GM12878 (cell line): Measurements from ENCODE around the gene WWC2. TPM values are rescaled to one million over a fixed set of nuclear protein-coding genes. Genes with fewer than 3 reads are reported as not detected.

Source experiments
- ATAC-seq: fragments of 200-7000 bp; cut with Tn5 transposase; 3 replicates; pipeline ENCODE4 v1.9.1; 2020; ENCODE audit warnings: mild to moderate bottlenecking, moderate library complexity
- BruUV-seq: library from RNA; stranded (reverse); fragments of 400-500 nt; replicated peaks from 2 replicates; lab custom pipeline; 2021; lab: Mats Ljungman, UMichigan
- CTCF ChIA-PET: fragments of 300-600 bp; sonication (Branson Sonifier 250); formaldehyde crosslinking; extraction: SDS; loops from one replicate; lab custom pipeline; 2021; ENCODE audit warnings: inconsistent platforms; lab: Yijun Ruan, JAX
- POLR2A ChIA-PET: fragments of 350-600 bp; formaldehyde crosslinking; extraction: SDS; loops from one replicate; lab custom pipeline; 2021; ENCODE audit warnings: inconsistent platforms; lab: Charles Lee
- RAD21 ChIA-PET: fragments of 300-600 bp; sonication (Branson Sonifier 250); formaldehyde crosslinking; loops from one replicate; lab custom pipeline; 2023; ENCODE audit warnings: antibody characterized with exemption; ENCODE audit not compliant: unreplicated experiment; lab: Charles Lee
- SMC1A ChIA-PET: fragments of 300-600 bp; sonication (Branson Sonifier 250); formaldehyde crosslinking; loops from one replicate; lab custom pipeline; 2023; ENCODE audit not compliant: unreplicated experiment, uncharacterized antibody; lab: Charles Lee
- DNase-seq: peaks from one replicate; pipeline ENCODE4 v3.0.0-alpha.2; 2011; ENCODE audit warnings: low read depth, low spot score
- FAIRE-seq: peaks from 3 replicates; lab custom pipeline; 2011; peaks lifted over from hg19 to GRCh38; lab: Jason Lieb, UNC
- H2AFZ ChIP-seq: 2 replicates; pipeline ENCODE4 v1.6.0; 2011; ENCODE audit warnings: low read depth, low read length, control low read depth; ENCODE audit not compliant: control insufficient read depth
- H3K27ac ChIP-seq: 2 replicates; pipeline ENCODE4 v1.5.1; 2011; ENCODE audit warnings: control low read depth; ENCODE audit not compliant: control insufficient read depth, insufficient read depth
- H3K27me3 ChIP-seq, 2 experiments: replicated peaks in 1 of 2; 2 replicates each; pipeline versions ENCODE4 v1.6.0 to v1.6.1; 2011; ENCODE audit warnings: low read length in 1 of 2; ENCODE audit not compliant: control insufficient read depth in 2 of 2, insufficient read depth in 2 of 2
- H3K36me3 ChIP-seq, 2 experiments: 2 replicates each; pipeline ENCODE4 v1.5.1; 2011; ENCODE audit warnings: low read length in 1 of 2; ENCODE audit not compliant: control insufficient read depth in 2 of 2, insufficient read depth in 2 of 2
- H3K4me1 ChIP-seq: 2 replicates; pipeline ENCODE4 v1.6.1; 2011; ENCODE audit warnings: mild to moderate bottlenecking, low read length, moderate library complexity, mixed read lengths; ENCODE audit not compliant: control insufficient read depth, insufficient read depth
- H3K4me2 ChIP-seq: 2 replicates; pipeline ENCODE4 v1.6.0; 2011; ENCODE audit warnings: control low read depth; ENCODE audit not compliant: control insufficient read depth, insufficient read depth
- H3K4me3 ChIP-seq: fragments of 200-600 bp; sonication (generic); 2 replicates; pipeline ENCODE4 v1.5.1; 2016
- H3K79me2 ChIP-seq: 2 replicates; pipeline ENCODE4 v1.6.0; 2011; ENCODE audit warnings: low read length; ENCODE audit not compliant: control insufficient read depth, insufficient read depth
- H3K9ac ChIP-seq: 2 replicates; pipeline ENCODE4 v1.8.0; 2011; ENCODE audit warnings: low read length, control low read depth, mixed read lengths; ENCODE audit not compliant: control insufficient read depth, insufficient read depth
- H3K9me3 ChIP-seq: replicated peaks from 3 replicates; pipeline ENCODE4 v1.5.1; 2011; ENCODE audit warnings: mild to moderate bottlenecking, low read length; ENCODE audit not compliant: control insufficient read depth, insufficient read depth
- H4K20me1 ChIP-seq: 2 replicates; pipeline ENCODE4 v1.6.0; 2011; ENCODE audit not compliant: control insufficient read depth, insufficient read depth
- ATF2 ChIP-seq: IDR thresholded peaks from 2 replicates; pipeline ENCODE4 v1.6.1; 2012; ENCODE audit warnings: low read length, inconsistent platforms
- EGR1 ChIP-seq, 2 experiments: IDR thresholded peaks; 1 replicate in 1 of 2; 2 replicates in 1 of 2; pipeline ENCODE4 v1.6.1; 2011 to 2012; ENCODE audit warnings: low read depth in 2 of 2, low read length in 2 of 2, borderline replicate concordance in 1 of 2, mild to moderate bottlenecking in 1 of 2, moderate library complexity in 1 of 2
- IKZF2 ChIP-seq, 2 experiments: fragments of 450-650 bp; IDR thresholded peaks; 2 replicates each; pipeline ENCODE4 v1.6.1; 2017; ENCODE audit warnings: mild to moderate bottlenecking in 2 of 2, moderate library complexity in 2 of 2
- MXI1 ChIP-seq: fragments of 150-350 bp; IDR thresholded peaks from 2 replicates; pipeline ENCODE4 v1.6.1; 2011; ENCODE audit warnings: low read depth, mild to moderate bottlenecking, inconsistent platforms, low read length, improper control_type of control experiment
- NR2F1 ChIP-seq: fragments of 450-650 bp; conservative IDR thresholded peaks from 2 replicates; pipeline ENCODE4 v1.6.1; 2017; ENCODE audit warnings: mild to moderate bottlenecking
- POLR2AphosphoS5 ChIP-seq: IDR thresholded peaks from 2 replicates; pipeline ENCODE4 v1.6.1; 2011; ENCODE audit warnings: mild to moderate bottlenecking, low read length, inconsistent platforms
- RELB ChIP-seq: fragments of 450-650 bp; IDR thresholded peaks from 2 replicates; pipeline ENCODE4 v1.6.1; 2017; ENCODE audit warnings: low read depth, mild to moderate bottlenecking, moderate library complexity
- SIN3A ChIP-seq: IDR thresholded peaks from 2 replicates; pipeline ENCODE4 v1.6.1; 2012; ENCODE audit warnings: low read depth, low read length, improper control_type of control experiment
- ZBTB11 ChIP-seq: fragments of 450-650 bp; formaldehyde crosslinking; IDR thresholded peaks from 2 replicates; pipeline ENCODE4 v1.5.0; 2022; ENCODE audit warnings: mild to moderate bottlenecking, missing genetic modification characterization
- ZBTB4 ChIP-seq: fragments of 450-650 bp; formaldehyde crosslinking; IDR thresholded peaks from 2 replicates; pipeline ENCODE4 v1.4.0; 2022; ENCODE audit warnings: mild to moderate bottlenecking, moderate library complexity
- ZNF24 ChIP-seq: fragments of 450-650 bp; IDR thresholded peaks from 2 replicates; pipeline ENCODE4 v1.6.1; 2017; ENCODE audit warnings: antibody characterized with exemption, mild to moderate bottlenecking
- WGBS: methylation state at CpG from one replicate; pipeline ENCODE4 v1.1.6; 2016; ENCODE audit warnings: low lambda C conversion rate; ENCODE audit not compliant: insufficient replicate concordance, insufficient coverage; ENCODE audit errors: missing lambda C conversion rate; 5-methylcytosine and 5-hydroxymethylcytosine counted together
- in situ Hi-C: fragments of 300-500 bp; cut with MboI; formaldehyde crosslinking; loops from 9 replicates; pipeline ENCODE4 v1.14.3; 2018; ENCODE audit warnings: mixed read lengths
- intact Hi-C: fragments of 100-400 bp; cut with micrococcal nuclease; formaldehyde crosslinking; loops from one replicate; pipeline ENCODE4 v1.14.2; 2022; ENCODE audit not compliant: unreplicated experiment
- polyA plus RNA-seq, 11 experiments: library from polyadenylated mRNA; depleted of rRNA in 4 of 11; unstranded in 6 of 11; stranded (reverse) in 5 of 11; fragments of >200 nt; fragmentation: Nextera tagmentation in 4 of 11; fragmentation: Illumina TruSeq in 1 of 11; extraction: Ambion mirVana in 4 of 11; extraction: Trizol in 1 of 11; gene quantifications; 1 replicate in 1 of 11; 2 replicates in 10 of 11; pipeline versions ENCODE4 v1.2.1 to v1.2.3, GENCODE V29; 2011 to 2016; ENCODE audit warnings: inconsistent platforms in 2 of 11, missing spikeins in 2 of 11, low read depth in 1 of 11
- total RNA-seq, 4 experiments: library from RNA; depleted of rRNA in 3 of 4; stranded (reverse); fragments of >200 nt in 3 of 4; fragmentation: Illumina TruSeq in 1 of 4; extraction: Trizol in 1 of 4; gene quantifications; 2 replicates each; pipeline versions ENCODE4 v1.2.1 to v1.2.3, GENCODE V29; 2013 to 2021
- TF ChIP-seq, protein P1 (sequence below): fragments of 450-650 bp; IDR thresholded peaks from 2 replicates; pipeline ENCODE4 v1.6.1; 2014; ENCODE audit warnings: mild to moderate bottlenecking

Gene WWC2
- total and polyA plus RNA-seq, 10 of the 15 experiments (the other 5 are each of a cell fraction or from before 2014, with no cell fraction given), result 0.02 to 0.72 (median 0.06) TPM; not detected in 3

DNA sequence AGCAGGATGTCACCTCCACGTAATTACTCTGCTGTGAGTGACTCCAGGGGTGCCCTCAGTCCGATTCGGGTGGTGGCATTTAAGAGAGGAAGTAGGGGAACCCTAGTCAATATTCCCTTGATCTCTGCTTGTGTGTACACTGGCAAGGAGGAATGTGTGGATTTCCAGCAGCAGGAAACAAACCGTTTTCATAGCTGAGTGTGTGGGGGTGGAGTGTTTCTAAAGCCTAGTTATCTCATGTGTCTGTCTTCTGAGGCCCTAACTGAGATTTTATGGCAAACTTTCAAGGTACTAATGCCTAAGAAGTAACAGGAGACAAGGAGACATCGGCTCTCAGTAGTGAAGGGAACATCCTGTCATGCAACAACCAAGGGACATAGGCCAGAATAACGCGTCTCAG lies 229.8 kb downstream of the WWC2 start (continued):
- no peak for TF ChIP-seq ZBTB4 (CRISPR knock-in tag)

DNA sequence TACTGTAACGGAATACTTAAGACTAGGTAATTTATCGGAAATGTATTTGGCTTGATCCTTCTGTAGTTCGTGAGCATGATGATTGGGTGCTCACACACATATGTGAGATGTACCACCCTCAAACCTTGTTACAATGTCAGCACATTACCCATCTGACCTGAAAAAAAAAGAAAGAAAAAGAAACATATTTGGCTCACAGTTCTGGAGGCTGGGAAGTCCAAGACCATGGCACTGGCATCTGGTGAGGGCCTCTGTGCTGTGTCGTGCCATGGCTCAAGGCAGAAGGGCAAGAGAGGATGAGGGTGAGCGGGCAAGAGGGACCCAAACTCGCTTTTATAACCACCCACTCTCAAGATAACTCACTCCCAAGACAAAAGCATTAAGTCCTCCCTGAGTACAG lies 230.2 kb downstream of the WWC2 start:
- Histone ChIP-seq H2AFZ (no peak overlapping the region), H3K36me3 (no peaks in the 10 kb centered on the region), H3K4me1 (no peaks in the 10 kb centered on the region), H3K4me2 (no peak overlapping the region), H3K9me3 (no peaks in the 10 kb centered on the region; the same call in 2 of the 3 replicates), H4K20me1 (no peaks in the 10 kb centered on the region), H3K9ac (no peak overlapping the region), H3K4me3 (no peak overlapping the region), H3K79me2 (no peaks in the 10 kb centered on the region), H3K27me3 (no peaks in the 10 kb centered on the region; a peak in 1 of 4 replicates), H3K27ac (no peak overlapping the region)
- no peak for FAIRE-seq
- no peak for ATAC-seq
- intact Hi-C loops, result no loop called here
- no peak for DNase-seq
- in situ Hi-C loops, result no loop called here
- ChIA-PET CTCF (no interaction called here), RAD21 (no interaction called here), POLR2A (no interaction called here), SMC1A (no interaction called here)
- 21% methylated on average over 6 of the region's 6 CpGs for WGBS
- BruUV-seq, result no TSS peak
- no peak for TF ChIP-seq SIN3A
- TF ChIP-seq ZBTB11 (CRISPR knock-in tag), result no peak
- TF ChIP-seq MXI1, result no peak
- TF ChIP-seq ZNF24, result no peak
- TF ChIP-seq NR2F1, result no peak
- TF ChIP-seq, protein P1, sequence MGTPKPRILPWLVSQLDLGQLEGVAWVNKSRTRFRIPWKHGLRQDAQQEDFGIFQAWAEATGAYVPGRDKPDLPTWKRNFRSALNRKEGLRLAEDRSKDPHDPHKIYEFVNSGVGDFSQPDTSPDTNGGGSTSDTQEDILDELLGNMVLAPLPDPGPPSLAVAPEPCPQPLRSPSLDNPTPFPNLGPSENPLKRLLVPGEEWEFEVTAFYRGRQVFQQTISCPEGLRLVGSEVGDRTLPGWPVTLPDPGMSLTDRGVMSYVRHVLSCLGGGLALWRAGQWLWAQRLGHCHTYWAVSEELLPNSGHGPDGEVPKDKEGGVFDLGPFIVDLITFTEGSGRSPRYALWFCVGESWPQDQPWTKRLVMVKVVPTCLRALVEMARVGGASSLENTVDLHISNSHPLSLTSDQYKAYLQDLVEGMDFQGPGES, result no peak
- no peak for TF ChIP-seq RELB
- no peak for TF ChIP-seq IKZF2 (IDR thresholded peaks at IDR 0.05)
- no peak for TF ChIP-seq EGR1 (IDR thresholded peaks at IDR 0.05; ENCODE audit: borderline replicate concordance in 1 of 2, low read depth in 2 of 2, low read length in 2 of 2)
- no peak for TF ChIP-seq POLR2AphosphoS5
- no peak for TF ChIP-seq ATF2
